Large intestine (tissue), 3 donors: ENCODE measurements around the gene CYP27B1. TPM values are rescaled to one million over a fixed set of nuclear protein-coding genes. Genes with fewer than 3 reads are reported as not detected.
"Not testable (repeated sequence)": the region's sequence is repeated elsewhere in the genome, so short reads cannot be mapped to it uniquely, and the experiment has no call there.

ENCODE experiments used
- DNase-seq, 2 donors: peaks; one replicate each; pipeline versions ENCODE4 v3.0.0 to v3.0.0-alpha.2; 2013
- H3K27ac ChIP-seq: one replicate; pipeline ENCODE4 v1.5.1; 2013; ENCODE audit warnings: low read length
- H3K27me3 ChIP-seq: 2 replicates; pipeline ENCODE4 v1.6.1; 2013; ENCODE audit warnings: low read length; ENCODE audit not compliant: control insufficient read depth, insufficient read depth
- H3K36me3 ChIP-seq: 2 replicates; pipeline ENCODE4 v1.6.1; 2013; ENCODE audit warnings: low read length; ENCODE audit not compliant: control insufficient read depth, insufficient read depth
- H3K4me1 ChIP-seq: one replicate; pipeline ENCODE4 v1.6.1; 2013; ENCODE audit warnings: low read length; ENCODE audit not compliant: control insufficient read depth, insufficient read depth
- H3K4me3 ChIP-seq: one replicate; pipeline ENCODE4 v1.5.1; 2013; ENCODE audit warnings: low read length
- H3K9me3 ChIP-seq: one replicate; pipeline ENCODE4 v1.6.1; 2013; ENCODE audit warnings: mild to moderate bottlenecking, low read depth, low read length, moderate library complexity; ENCODE audit not compliant: control insufficient read depth
- WGBS: methylation state at CpG from one replicate; pipeline ENCODE4 v1.1.5; 2013; ENCODE audit warnings: low lambda C conversion rate; ENCODE audit not compliant: insufficient coverage; 5-methylcytosine and 5-hydroxymethylcytosine counted together
- polyA plus RNA-seq: library from polyadenylated mRNA; unstranded; fragments of 120-200 nt; gene quantifications from one replicate; pipeline ENCODE4 v1.2.1, GENCODE V29; 2013

Gene CYP27B1
- polyA plus RNA-seq, 1 donor = 1.8 TPM

DNA sequence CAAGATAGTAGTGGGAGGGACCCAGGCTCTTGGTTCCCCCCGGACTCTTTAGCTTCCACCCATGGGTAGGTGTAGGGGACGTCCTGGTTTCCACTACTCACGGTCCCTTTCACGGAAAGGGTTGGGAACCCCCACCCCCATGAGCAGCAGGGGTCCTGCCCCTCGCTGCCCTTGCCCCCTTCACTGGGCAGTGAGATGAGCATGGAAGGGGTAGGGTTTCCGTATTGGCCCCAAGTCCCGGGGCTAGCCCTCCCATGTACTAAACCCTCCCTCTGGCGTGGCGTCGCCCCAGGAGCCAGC lies 41.1 kb downstream of the CYP27B1 start:
- Histone ChIP-seq H3K27me3 (peaks cover 57% of the 10 kb centered on the region), H3K4me3 (peak overlapping the region; percentile 69), H3K36me3 (peaks cover 7% of the 10 kb centered on the region), H3K27ac (no peak overlapping the region), H3K9me3 (peaks cover 13% of the 10 kb centered on the region), H3K4me1 (peaks cover 10% of the 10 kb centered on the region)
- DNase-seq = no peak
- no CpG with 5 or more reads among the region's 10 CpGs for WGBS

DNA sequence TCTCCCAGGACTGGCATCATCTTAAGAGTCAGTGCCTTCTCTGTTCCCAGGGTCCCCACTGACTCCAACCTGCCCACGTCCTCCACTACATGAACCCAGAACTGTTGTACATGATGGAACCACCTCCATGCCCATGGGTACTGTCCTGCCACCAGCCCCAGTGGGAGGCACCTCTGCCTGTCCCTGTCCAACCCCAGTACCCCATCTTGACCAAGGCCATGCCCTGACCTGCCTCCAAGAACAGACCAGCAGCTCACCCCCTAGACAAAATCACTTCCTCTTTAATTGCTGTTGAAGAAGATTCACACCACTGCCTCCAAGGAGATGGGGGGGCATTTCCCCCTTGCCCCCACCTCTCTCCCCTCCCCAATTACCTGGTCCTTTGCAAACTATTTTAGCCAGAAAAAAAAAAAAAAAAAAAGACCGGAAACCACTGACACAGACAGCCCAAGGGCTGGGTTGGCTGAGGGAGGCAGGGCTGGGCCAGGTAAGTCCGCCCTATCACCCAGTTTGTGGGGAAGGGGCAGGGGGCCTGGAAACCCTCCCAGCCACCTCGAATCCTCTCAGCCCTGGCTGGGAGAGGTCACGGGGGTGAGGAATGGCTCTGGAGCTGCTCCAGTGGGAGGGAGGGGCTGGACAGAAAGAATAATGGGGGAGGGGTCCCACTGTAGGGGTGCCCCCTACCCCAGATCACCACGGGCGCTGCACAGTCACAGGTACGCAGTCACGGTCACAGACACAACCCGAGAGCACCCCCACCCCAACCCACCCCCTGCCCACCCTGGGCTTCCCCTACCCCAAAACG lies 41.7 kb downstream of the CYP27B1 start:
- H3K27ac ChIP-seq = no peak overlapping the region
- H3K9me3 ChIP-seq = peaks cover 13% of the 10 kb centered on the region
- no peak overlapping the region for H3K4me3 ChIP-seq
- H3K27me3 ChIP-seq = peaks cover 50% of the 10 kb centered on the region
- DNase-seq = no peak
- WGBS = no CpG with 5 or more reads among the region's 11 CpGs
- peaks cover 14% of the 10 kb centered on the region for H3K36me3 ChIP-seq
- peaks cover 10% of the 10 kb centered on the region for H3K4me1 ChIP-seq

DNA sequence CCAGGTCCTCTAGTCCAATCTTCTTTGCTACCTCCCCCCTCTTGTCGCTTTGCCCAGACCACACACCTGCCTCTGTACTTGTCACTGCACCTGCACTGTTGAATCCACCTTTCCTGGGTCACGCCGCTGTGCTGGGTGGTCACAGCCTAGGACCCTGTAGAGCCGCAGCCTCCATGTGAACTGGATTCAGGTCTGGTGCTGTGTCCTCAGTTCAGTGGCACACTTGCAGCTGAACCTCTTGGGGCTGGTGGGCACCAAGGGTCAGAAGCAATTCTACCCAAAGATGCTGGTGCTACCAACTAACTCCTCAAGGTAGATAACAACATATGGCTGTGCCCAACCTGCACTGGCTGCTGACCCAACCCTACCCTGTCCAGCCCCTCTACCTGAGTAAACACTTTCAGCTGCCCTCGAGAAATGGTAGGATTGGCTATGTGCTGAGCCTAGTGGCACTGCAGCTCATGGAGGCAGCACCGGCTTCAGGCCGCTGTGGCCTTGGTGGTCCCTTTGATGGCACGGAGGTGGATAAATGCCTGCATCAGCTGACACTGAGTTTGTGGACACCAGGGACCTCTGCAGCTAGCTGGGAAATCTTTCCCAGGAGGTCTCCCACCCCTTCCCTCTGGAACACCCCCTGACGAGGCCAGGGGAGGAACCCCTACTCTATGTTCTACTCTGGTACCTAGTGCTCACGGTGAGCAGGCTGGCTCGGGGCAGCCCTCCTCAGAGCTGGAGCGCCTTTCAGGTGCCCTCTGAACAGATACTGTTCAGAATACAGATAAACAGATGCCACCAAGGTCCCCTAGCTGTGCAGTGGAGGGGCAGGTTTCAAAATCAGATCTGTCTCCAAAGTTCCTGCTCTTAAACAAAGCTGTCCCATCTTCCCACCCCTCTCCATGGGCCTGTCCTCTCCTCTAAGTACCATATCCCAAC lies 42.6 kb downstream of the CYP27B1 start:
- no peak overlapping the region for H3K27ac ChIP-seq
- WGBS = 100% methylated on average over 1 of the region's 12 CpGs

DNA sequence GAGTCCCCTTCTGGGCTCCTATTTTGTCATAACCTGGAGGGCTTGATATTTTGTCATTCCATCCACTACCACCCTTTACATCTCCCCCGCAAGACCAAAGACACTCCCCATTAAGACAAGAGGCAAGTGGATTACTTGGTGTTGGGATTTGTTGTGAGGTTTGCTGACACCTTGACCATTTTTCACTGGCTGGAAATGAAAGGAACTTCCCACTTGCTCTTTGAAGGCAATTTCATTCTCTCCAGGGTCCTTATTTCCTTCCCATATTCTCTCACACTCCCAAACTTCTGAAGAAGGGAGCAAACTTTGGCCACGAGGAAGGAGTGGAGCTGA lies 43.3 kb downstream of the CYP27B1 start:
- H3K36me3 ChIP-seq = peaks cover 29% of the 10 kb centered on the region

More for the DNA sequence above, 42.6 kb downstream of the CYP27B1 start:
- peaks cover 10% of the 10 kb centered on the region for H3K4me1 ChIP-seq
- H3K36me3 ChIP-seq = peaks cover 22% of the 10 kb centered on the region
- no peak for DNase-seq
- H3K27me3 ChIP-seq = peaks cover 42% of the 10 kb centered on the region
- peaks cover 13% of the 10 kb centered on the region for H3K9me3 ChIP-seq
- H3K4me3 ChIP-seq = no peak overlapping the region

DNA sequence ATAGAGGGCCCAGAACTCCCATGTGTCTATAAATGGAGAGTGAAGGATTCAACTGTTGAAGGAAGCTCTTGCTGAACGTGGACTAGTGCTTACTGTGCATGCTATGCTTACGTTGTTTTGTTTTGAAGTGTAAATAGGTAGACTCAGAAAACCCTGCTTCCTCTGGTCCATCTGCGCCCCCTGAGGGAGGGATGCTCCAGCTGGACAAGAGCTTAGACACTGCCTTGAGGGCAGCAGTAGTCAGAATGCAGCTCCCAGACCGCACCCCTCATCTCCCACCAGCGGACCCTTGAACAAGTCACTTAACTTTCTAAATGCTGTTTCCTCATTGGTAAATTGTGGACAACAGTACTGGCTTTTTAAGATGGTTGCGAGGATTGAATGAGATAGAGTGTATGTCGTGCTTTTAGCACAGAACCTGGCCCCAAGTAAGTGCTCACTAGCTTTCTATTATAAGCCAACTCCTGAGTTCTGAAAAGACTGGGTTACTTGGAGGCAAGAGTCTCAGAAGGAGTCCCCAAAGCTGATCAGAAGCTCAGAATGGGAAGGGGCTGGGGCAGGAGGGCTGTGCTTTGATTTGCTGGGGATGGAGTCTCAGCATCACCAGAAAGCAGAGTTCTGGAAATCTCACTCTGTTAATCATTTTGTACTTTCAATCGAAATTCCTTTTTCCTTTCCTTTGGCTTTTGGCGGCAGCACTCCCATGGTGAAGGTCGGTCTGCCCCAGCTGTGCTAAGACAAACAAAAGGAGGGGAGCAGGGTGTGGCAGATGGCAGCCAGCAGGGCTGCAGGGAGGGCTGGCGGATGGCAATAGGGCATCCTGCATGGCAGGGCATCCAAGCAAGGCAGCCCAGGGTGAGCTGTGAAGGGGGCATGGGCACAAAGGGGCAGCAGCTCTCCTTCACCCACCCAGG lies 43.9 kb downstream of the CYP27B1 start:
- DNase-seq = no peak
- H3K4me1 ChIP-seq = peaks cover 10% of the 10 kb centered on the region
- no CpG with 5 or more reads among the region's 11 CpGs for WGBS
- peaks cover 31% of the 10 kb centered on the region for H3K27me3 ChIP-seq
- H3K9me3 ChIP-seq = peaks cover 13% of the 10 kb centered on the region
- H3K36me3 ChIP-seq = peaks cover 35% of the 10 kb centered on the region
- no peak overlapping the region for H3K27ac ChIP-seq
- H3K4me3 ChIP-seq = no peak overlapping the region

More for the DNA sequence above, 43.3 kb downstream of the CYP27B1 start:
- no peak for DNase-seq
- Histone ChIP-seq H3K27ac (no peak overlapping the region), H3K27me3 (peaks cover 37% of the 10 kb centered on the region), H3K4me1 (peaks cover 10% of the 10 kb centered on the region), H3K9me3 (peaks cover 13% of the 10 kb centered on the region), H3K4me3 (no peak overlapping the region)
- no CpG with 5 or more reads among the region's 2 CpGs for WGBS

DNA sequence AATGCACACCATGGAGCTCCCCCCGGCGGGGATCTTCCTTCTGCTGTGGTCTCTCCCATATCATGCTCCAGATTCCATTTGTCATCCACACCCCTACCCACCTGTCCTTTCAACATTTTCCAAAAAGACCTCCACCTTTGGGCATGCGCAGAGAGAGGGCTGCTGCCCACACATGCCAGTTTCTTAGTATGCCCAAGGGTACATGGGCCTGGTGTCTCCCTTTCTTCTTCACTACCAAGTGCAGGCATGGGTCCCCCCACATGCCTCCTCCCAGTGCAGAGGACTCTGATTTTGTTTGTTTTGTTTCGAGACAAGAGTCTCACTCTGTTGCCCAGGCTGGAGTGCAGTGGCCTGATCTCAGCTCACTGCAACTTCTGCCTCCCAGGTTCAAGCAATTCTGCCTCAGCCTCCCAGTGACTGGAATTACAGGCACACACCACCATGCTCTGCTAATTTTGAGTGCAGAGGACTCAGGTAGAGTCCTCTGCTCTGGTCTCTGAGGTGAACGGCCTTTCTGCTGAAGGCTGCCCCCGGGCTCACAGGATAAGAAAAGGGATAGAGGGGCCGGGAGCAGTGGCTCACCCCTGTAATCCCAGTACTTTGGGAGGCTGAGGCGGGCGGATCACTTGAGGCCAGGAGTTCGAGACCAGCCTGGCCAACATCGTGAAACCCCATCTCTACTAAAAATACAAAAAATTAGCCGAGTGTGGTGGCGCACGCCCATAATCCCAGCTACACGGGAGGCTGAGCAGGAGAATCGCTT lies 44.9 kb downstream of the CYP27B1 start:
- Histone ChIP-seq H3K27me3 (peaks cover 21% of the 10 kb centered on the region), H3K36me3 (peaks cover 42% of the 10 kb centered on the region)
- not testable (repeated sequence) for H3K4me3 ChIP-seq, H3K4me1 ChIP-seq, DNase-seq, H3K9me3 ChIP-seq, H3K27ac ChIP-seq
- WGBS = 94% methylated on average over 3 of the region's 16 CpGs

DNA sequence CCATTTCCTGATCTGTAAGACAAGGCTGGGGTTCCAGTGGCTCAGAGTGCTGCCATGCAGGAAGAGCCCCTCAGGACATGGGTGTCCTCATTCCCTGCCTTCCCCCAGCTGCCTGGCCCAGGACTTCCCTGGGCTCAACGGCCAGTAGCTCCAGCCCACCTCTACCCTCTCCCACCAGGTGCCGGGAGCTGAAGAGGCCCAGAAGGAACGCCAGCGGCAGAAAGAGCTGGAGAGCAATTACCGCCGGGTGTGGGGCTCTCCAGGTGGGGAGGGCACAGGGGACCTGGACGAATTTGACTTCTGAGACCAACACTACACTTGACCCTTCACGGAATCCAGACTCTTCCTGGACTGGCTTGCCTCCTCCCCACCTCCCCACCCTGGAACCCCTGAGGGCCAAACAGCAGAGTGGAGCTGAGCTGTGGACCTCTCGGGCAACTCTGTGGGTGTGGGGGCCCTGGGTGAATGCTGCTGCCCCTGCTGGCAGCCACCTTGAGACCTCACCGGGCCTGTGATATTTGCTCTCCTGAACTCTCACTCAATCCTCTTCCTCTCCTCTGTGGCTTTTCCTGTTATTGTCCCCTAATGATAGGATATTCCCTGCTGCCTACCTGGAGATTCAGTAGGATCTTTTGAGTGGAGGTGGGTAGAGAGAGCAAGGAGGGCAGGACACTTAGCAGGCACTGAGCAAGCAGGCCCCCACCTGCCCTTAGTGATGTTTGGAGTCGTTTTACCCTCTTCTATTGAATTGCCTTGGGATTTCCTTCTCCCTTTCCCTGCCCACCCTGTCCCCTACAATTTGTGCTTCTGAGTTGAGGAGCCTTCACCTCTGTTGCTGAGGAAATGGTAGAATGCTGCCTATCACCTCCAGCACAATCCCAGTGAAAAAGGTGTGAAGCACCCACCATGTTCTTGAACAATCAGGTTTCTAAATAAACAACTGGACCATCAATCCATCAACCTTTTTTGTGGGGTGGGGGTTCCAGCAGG lies 46.0 kb downstream of the CYP27B1 start:
- Histone ChIP-seq H3K4me1 (no peaks in the 10 kb centered on the region), H3K27ac (no peak overlapping the region), H3K4me3 (no peak overlapping the region), H3K36me3 (peaks cover 53% of the 10 kb centered on the region), H3K27me3 (peaks cover 12% of the 10 kb centered on the region), H3K9me3 (no peaks in the 10 kb centered on the region)
- no peak for DNase-seq
- no CpG with 5 or more reads among the region's 11 CpGs for WGBS

DNA sequence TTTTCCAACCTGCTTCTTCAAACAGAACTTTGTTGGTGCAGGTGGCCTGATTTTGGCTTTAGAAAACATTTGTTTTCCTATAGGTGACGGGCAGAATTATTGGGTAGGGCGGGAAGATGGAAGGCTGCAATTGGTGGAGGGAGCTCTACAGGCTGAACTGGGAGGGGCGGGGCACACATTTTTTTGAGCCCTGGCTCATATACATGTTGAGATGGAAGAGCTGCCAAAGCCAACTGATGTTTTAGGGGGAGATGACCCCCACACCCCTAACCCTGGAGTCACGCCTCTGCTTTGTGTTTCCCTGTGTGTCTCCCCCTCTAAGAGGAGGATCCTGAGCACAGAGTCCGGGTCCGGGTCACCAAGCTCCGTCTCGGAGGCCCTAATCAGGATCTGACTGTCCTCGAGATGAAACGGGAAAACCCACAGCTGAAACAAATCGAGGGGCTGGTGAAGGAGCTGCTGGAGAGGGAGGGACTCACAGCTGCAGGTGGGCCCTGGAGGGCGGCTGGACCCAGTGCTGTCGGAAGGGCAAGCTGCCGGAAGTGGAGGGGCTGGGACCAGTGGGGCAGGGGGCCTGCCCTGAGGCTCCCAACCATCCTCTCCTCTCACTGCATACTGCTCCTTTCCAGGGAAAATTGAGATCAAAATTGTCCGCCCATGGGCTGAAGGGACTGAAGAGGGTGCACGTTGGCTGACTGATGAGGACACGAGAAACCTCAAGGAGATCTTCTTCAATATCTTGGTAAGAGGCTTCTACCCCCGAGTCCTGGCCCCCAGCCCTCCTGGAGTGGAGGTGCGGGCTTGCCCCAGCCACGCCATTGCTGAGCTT lies 46.9 kb downstream of the CYP27B1 start:
- Histone ChIP-seq H3K27me3 (peaks cover 7% of the 10 kb centered on the region), H3K36me3 (peaks cover 59% of the 10 kb centered on the region), H3K4me1 (no peaks in the 10 kb centered on the region), H3K9me3 (no peaks in the 10 kb centered on the region), H3K27ac (no peak overlapping the region), H3K4me3 (no peak overlapping the region)
- no CpG with 5 or more reads among the region's 20 CpGs for WGBS
- DNase-seq = no peak
